WTC11 (cell line): ENCODE measurements around the gene SEC31B. TPM values are rescaled to one million over a fixed set of nuclear protein-coding genes. Genes with fewer than 3 reads are reported as not detected.

Experiments
- ATAC-seq: fragments of 200-7000 bp; cut with Tn5 transposase; 2 replicates; pipeline ENCODE4 v1.10.0; 2021; ENCODE audit warnings: mild to moderate bottlenecking, moderate library complexity
- CTCF ChIA-PET: fragments of 300-600 bp; sonication (Branson Sonifier 250); formaldehyde crosslinking; loops from one replicate; lab custom pipeline; 2021; ENCODE audit warnings: antibody characterized with exemption; lab: Charles Lee
- POLR2A ChIA-PET: fragments of 350-600 bp; sonication (Branson Sonifier 250); formaldehyde crosslinking; loops from one replicate; lab custom pipeline; 2021; ENCODE audit warnings: antibody characterized with exemption; lab: Charles Lee
- DNase-seq: peaks from one replicate; pipeline ENCODE4 v3.0.0; 2021; ENCODE audit warnings: low spot score
- H3K27ac Mint-ChIP-seq: 2 replicates; pipeline ENCODE4 v1.8.0; 2021; ENCODE audit warnings: mixed read lengths
- H3K27me3 Mint-ChIP-seq: 2 replicates; pipeline ENCODE4 v1.8.0; 2021; ENCODE audit warnings: low read depth, mild to moderate bottlenecking, moderate library complexity, mixed read lengths
- H3K36me3 Mint-ChIP-seq: 2 replicates; pipeline ENCODE4 v1.8.0; 2021; ENCODE audit warnings: mixed read lengths
- H3K4me1 Mint-ChIP-seq: 2 replicates; pipeline ENCODE4 v1.8.0; 2022; ENCODE audit warnings: mixed read lengths
- H3K4me3 Mint-ChIP-seq: 2 replicates; pipeline ENCODE4 v1.8.0; 2021; ENCODE audit warnings: mild to moderate bottlenecking, moderate library complexity, mixed read lengths
- H3K9me3 Mint-ChIP-seq: 2 replicates; pipeline ENCODE4 v1.8.0; 2021; ENCODE audit warnings: mixed read lengths
- GTF2I ChIP-seq: fragments of 250-450 bp; sonication (Bioruptor Pico); conservative IDR thresholded peaks from 2 replicates; pipeline ENCODE4 v1.4.0; 2021; ENCODE audit warnings: mild to moderate bottlenecking
- MXD4 ChIP-seq: fragments of 250-450 bp; sonication (Bioruptor Pico); IDR thresholded peaks from 2 replicates; pipeline ENCODE4 v1.8.0; 2021; ENCODE audit warnings: mild to moderate bottlenecking, moderate library complexity, borderline replicate concordance
- NR3C1 ChIP-seq: sonication (generic); formaldehyde crosslinking; conservative IDR thresholded peaks from 2 replicates; pipeline ENCODE4 v1.8.1; 2023; ENCODE audit warnings: low read depth, mild to moderate bottlenecking, missing genetic modification reagents
- SMAD4 ChIP-seq: sonication (generic); formaldehyde crosslinking; IDR thresholded peaks from 2 replicates; pipeline ENCODE4 v1.8.0; 2022; ENCODE audit warnings: mild to moderate bottlenecking, missing genetic modification reagents
- TEAD1 ChIP-seq: sonication (generic); formaldehyde crosslinking; IDR thresholded peaks from 2 replicates; pipeline ENCODE4 v1.8.0; 2022; ENCODE audit warnings: mild to moderate bottlenecking, missing genetic modification reagents
- TEAD4 ChIP-seq: sonication (generic); formaldehyde crosslinking; IDR thresholded peaks from 2 replicates; pipeline ENCODE4 v1.8.0; 2022; ENCODE audit warnings: mild to moderate bottlenecking, missing genetic modification reagents
- ZNF121 ChIP-seq: sonication (generic); formaldehyde crosslinking; IDR thresholded peaks from 2 replicates; pipeline ENCODE4 v1.8.0; 2023; ENCODE audit warnings: missing genetic modification reagents
- ZNF138 ChIP-seq: sonication (generic); formaldehyde crosslinking; conservative IDR thresholded peaks from 2 replicates; pipeline ENCODE4 v1.8.1; 2022; ENCODE audit warnings: mild to moderate bottlenecking, moderate library complexity, missing genetic modification reagents
- ZNF232 ChIP-seq: sonication (generic); formaldehyde crosslinking; IDR thresholded peaks from 2 replicates; pipeline ENCODE4 v1.8.0; 2022; ENCODE audit warnings: mild to moderate bottlenecking, missing genetic modification reagents
- ZNF416 ChIP-seq: fragments of 250-450 bp; sonication (Bioruptor Pico); IDR thresholded peaks from 2 replicates; pipeline ENCODE4 v1.9.0; 2021; ENCODE audit warnings: mild to moderate bottlenecking, inconsistent platforms
- total RNA-seq: library from RNA; stranded (reverse); gene quantifications from 3 replicates; pipeline ENCODE4 v1.2.3, GENCODE V29; 2021
- TF ChIP-seq, protein P1 (sequence below): sonication (generic); formaldehyde crosslinking; IDR thresholded peaks from 2 replicates; pipeline ENCODE4 v1.8.1; 2023; ENCODE audit warnings: mild to moderate bottlenecking, moderate library complexity, missing genetic modification reagents
- TF ChIP-seq, protein P2 (sequence below): fragments of 250-450 bp; sonication (Bioruptor Pico); IDR thresholded peaks from 2 replicates; pipeline ENCODE4 v1.8.0; 2021; ENCODE audit warnings: mild to moderate bottlenecking
- TF ChIP-seq, protein P3 (sequence below): fragments of 250-450 bp; sonication (Bioruptor Pico); IDR thresholded peaks from 2 replicates; pipeline ENCODE4 v1.9.0; 2021; ENCODE audit warnings: mild to moderate bottlenecking
- TF ChIP-seq, protein P4 (sequence below): sonication (generic); formaldehyde crosslinking; IDR thresholded peaks from 2 replicates; pipeline ENCODE4 v1.8.0; 2022; ENCODE audit warnings: mild to moderate bottlenecking, missing genetic modification reagents
- TF ChIP-seq, protein P5 (sequence below): sonication (generic); formaldehyde crosslinking; IDR thresholded peaks from 2 replicates; pipeline ENCODE4 v1.8.1; 2023; ENCODE audit warnings: mild to moderate bottlenecking, missing genetic modification reagents

Gene SEC31B
- total RNA-seq, 1 experiment from 2014 or later: 6.7 TPM

DNA sequence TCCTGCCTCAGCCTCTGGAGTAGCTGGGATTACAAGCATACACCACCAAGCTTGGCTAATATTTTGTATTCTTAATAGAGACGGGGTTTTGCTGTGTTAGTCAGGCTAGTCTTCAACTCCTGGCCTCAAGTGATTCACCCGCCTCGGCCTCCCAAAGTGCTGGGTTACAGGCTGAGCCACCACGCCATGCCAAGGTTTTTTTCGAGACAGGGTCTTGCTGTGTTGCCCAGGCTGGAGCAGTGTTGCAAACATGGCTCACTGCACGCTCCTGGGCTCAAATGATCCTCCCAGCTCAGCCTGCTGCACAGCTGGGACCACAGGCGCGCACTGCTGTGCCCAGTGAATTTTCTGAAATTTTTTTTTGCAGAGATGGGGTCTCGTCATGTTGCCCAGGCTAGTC, 3.3 kb upstream of the SEC31B start:
- H3K36me3 Mint-ChIP-seq: peaks cover 26% of the 10 kb centered on the region
- peaks cover 28% of the 10 kb centered on the region for H3K27me3 Mint-ChIP-seq
- no peak for DNase-seq
- peak; percentile 69; the same call in 1 of the 2 replicates for TF ChIP-seq ZNF121
- TF ChIP-seq, protein P1, sequence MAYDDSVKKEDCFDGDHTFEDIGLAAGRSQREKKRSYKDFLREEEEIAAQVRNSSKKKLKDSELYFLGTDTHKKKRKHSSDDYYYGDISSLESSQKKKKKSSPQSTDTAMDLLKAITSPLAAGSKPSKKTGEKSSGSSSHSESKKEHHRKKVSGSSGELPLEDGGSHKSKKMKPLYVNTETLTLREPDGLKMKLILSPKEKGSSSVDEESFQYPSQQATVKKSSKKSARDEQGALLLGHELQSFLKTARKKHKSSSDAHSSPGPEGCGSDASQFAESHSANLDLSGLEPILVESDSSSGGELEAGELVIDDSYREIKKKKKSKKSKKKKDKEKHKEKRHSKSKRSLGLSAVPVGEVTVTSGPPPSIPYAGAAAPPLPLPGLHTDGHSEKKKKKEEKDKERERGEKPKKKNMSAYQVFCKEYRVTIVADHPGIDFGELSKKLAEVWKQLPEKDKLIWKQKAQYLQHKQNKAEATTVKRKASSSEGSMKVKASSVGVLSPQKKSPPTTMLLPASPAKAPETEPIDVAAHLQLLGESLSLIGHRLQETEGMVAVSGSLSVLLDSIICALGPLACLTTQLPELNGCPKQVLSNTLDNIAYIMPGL: no peak
- ChIA-PET POLR2A (no interaction called here), CTCF (interaction anchor here (1.5 to 3.4 kb wide), 2 partner anchors 14 to 41 kb away, joined by 4 to 11 read pairs; no protein-coding TSS in a partner anchor)
- no peak overlapping the region for H3K27ac Mint-ChIP-seq
- no peak for ATAC-seq
- 0 out of 2 replicates have a peak, but pooled peaks cover 8% of the 10 kb centered on the region for H3K4me1 Mint-ChIP-seq
- no peak overlapping the region for H3K4me3 Mint-ChIP-seq
- H3K9me3 Mint-ChIP-seq: no peaks in the 10 kb centered on the region

DNA sequence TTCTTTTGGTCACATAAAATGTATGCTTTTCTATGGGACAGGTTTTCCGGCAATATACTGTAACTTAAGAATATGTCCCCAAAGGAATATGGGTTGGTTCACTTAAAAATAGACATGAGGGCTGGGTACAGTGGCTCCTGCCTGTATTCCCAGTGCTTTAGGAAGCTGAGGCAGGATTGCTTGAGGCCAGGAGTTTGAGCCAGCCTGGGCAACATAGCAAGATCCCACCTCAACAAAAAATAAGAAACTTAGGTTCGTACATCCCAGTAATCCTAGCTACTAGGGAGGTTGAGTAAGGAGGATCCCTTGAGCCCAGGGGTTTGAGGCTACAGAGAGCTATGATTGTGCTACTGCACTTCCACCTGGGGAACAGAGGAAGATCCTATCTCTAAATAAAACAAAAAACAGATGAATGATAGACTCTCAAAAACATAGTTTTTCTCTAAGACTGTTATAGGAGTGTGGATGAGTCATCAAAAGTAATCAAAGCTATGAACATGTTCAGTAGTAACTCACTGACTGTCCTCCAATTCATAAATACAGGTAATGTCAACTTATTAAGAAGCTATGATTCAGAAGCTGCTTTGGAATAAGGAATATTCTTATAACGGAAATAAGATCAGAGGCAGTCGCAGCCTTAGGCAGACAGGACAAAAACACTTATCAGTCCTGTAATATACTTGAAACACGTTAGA, 2.6 kb upstream of the SEC31B start:
- no peaks in the 10 kb centered on the region for H3K9me3 Mint-ChIP-seq
- H3K4me1 Mint-ChIP-seq: 0 out of 2 replicates have a peak, but pooled peaks cover 8% of the 10 kb centered on the region
- H3K36me3 Mint-ChIP-seq: peaks cover 26% of the 10 kb centered on the region
- DNase-seq (no peak), ATAC-seq (no peak)
- TF ChIP-seq TEAD4 (CRISPR knock-in tag) (no peak), ZNF138 (no peak), SMAD4 (CRISPR knock-in tag) (no peak), MXD4 (CRISPR knock-in tag) (no peak), GTF2I (no peak), ZNF416 (CRISPR knock-in tag) (no peak), ZNF232 (CRISPR knock-in tag) (no peak), NR3C1 (CRISPR knock-in tag) (no peak), TEAD1 (CRISPR knock-in tag) (no peak)
- TF ChIP-seq, protein P2, sequence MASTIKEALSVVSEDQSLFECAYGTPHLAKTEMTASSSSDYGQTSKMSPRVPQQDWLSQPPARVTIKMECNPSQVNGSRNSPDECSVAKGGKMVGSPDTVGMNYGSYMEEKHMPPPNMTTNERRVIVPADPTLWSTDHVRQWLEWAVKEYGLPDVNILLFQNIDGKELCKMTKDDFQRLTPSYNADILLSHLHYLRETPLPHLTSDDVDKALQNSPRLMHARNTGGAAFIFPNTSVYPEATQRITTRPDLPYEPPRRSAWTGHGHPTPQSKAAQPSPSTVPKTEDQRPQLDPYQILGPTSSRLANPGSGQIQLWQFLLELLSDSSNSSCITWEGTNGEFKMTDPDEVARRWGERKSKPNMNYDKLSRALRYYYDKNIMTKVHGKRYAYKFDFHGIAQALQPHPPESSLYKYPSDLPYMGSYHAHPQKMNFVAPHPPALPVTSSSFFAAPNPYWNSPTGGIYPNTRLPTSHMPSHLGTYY (CRISPR knock-in tag): no peak
- TF ChIP-seq, protein P3, sequence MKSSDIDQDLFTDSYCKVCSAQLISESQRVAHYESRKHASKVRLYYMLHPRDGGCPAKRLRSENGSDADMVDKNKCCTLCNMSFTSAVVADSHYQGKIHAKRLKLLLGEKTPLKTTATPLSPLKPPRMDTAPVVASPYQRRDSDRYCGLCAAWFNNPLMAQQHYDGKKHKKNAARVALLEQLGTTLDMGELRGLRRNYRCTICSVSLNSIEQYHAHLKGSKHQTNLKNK: no peak
- TF ChIP-seq, protein P4, sequence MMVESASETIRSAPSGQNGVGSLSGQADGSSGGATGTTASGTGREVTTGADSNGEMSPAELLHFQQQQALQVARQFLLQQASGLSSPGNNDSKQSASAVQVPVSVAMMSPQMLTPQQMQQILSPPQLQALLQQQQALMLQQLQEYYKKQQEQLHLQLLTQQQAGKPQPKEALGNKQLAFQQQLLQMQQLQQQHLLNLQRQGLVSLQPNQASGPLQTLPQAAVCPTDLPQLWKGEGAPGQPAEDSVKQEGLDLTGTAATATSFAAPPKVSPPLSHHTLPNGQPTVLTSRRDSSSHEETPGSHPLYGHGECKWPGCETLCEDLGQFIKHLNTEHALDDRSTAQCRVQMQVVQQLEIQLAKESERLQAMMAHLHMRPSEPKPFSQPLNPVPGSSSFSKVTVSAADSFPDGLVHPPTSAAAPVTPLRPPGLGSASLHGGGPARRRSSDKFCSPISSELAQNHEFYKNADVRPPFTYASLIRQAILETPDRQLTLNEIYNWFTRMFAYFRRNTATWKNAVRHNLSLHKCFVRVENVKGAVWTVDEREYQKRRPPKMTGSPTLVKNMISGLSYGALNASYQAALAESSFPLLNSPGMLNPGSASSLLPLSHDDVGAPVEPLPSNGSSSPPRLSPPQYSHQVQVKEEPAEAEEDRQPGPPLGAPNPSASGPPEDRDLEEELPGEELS: no peak
- TF ChIP-seq, protein P5, sequence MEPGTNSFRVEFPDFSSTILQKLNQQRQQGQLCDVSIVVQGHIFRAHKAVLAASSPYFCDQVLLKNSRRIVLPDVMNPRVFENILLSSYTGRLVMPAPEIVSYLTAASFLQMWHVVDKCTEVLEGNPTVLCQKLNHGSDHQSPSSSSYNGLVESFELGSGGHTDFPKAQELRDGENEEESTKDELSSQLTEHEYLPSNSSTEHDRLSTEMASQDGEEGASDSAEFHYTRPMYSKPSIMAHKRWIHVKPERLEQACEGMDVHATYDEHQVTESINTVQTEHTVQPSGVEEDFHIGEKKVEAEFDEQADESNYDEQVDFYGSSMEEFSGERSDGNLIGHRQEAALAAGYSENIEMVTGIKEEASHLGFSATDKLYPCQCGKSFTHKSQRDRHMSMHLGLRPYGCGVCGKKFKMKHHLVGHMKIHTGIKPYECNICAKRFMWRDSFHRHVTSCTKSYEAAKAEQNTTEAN (CRISPR knock-in tag): no peak
- TF ChIP-seq, protein P1: no peak
- POLR2A ChIA-PET: no interaction called here
- H3K27me3 Mint-ChIP-seq: peaks cover 34% of the 10 kb centered on the region
- no peak overlapping the region for H3K4me3 Mint-ChIP-seq
- no peak overlapping the region for H3K27ac Mint-ChIP-seq
- CTCF ChIA-PET: interaction anchor here (1.5 to 3.4 kb wide), 2 partner anchors 13 to 40 kb away, joined by 4 to 11 read pairs; no protein-coding TSS in a partner anchor
